ENCODE data around the gene SSH2. TPM values are rescaled to one million over a fixed set of nuclear protein-coding genes. Genes with fewer than 3 reads are reported as not detected.
"Not testable (repeated sequence)": the region's sequence is repeated elsewhere in the genome, so short reads cannot be mapped to it uniquely, and the experiment has no call there.

SSH2 gene
- total RNA-seq, 4 donors from 2014 or later, result 30.2 to 38.6 (median 35.5) TPM

- 97 to 100% methylated on average over 4 of the region's 4 CpGs for WGBS, 2 donors
- no peak for DNase-seq
- H3K27me3 ChIP-seq, result no peaks in the 10 kb centered on the region
These were observed 198.5 kb downstream of the SSH2 start for GRCh38 chr17:29731589-29731929.

GRCh38 chr17:29728490-29728889 lies 201.5 kb downstream of the SSH2 start:
- no peaks in the 10 kb centered on the region for H3K9me3 ChIP-seq
- intact Hi-C loops (cut with DNase I), result no loop called here
- DNase-seq, result no peak
- no peak overlapping the region for H3K4me3 ChIP-seq (replicated peaks in 1 of 3)
- 94 to 98% methylated on average over 3 of the region's 3 CpGs for WGBS, 2 donors
- peaks cover 10 to 25% of the 10 kb centered on the region in 2 donors for H3K4me1 ChIP-seq
- TF ChIP-seq, protein P1, sequence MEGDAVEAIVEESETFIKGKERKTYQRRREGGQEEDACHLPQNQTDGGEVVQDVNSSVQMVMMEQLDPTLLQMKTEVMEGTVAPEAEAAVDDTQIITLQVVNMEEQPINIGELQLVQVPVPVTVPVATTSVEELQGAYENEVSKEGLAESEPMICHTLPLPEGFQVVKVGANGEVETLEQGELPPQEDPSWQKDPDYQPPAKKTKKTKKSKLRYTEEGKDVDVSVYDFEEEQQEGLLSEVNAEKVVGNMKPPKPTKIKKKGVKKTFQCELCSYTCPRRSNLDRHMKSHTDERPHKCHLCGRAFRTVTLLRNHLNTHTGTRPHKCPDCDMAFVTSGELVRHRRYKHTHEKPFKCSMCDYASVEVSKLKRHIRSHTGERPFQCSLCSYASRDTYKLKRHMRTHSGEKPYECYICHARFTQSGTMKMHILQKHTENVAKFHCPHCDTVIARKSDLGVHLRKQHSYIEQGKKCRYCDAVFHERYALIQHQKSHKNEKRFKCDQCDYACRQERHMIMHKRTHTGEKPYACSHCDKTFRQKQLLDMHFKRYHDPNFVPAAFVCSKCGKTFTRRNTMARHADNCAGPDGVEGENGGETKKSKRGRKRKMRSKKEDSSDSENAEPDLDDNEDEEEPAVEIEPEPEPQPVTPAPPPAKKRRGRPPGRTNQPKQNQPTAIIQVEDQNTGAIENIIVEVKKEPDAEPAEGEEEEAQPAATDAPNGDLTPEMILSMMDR (IDR thresholded peaks at IDR 0.05), result no peak
- no peak overlapping the region for H3K27ac ChIP-seq
- H3K36me3 ChIP-seq, result no peaks in the 10 kb centered on the region
- no peaks in the 10 kb centered on the region for H3K27me3 ChIP-seq

More at GRCh38 chr17:29731589-29731929, 198.5 kb downstream of the SSH2 start:
- peak overlapping the region in 2 of 3 donors; percentile 18 to 56 for H3K27ac ChIP-seq
- TF ChIP-seq, protein P1 (IDR thresholded peaks at IDR 0.05), result no peak
- TF ChIP-seq POLR2A (IDR thresholded peaks at IDR 0.05), result no peak
- H3K4me1 ChIP-seq, result peaks cover 8 to 19% of the 10 kb centered on the region in 2 donors
- no peaks in the 10 kb centered on the region for H3K9me3 ChIP-seq
- H3K36me3 ChIP-seq, result no peaks in the 10 kb centered on the region
- intact Hi-C loops (cut with DNase I), result no loop called here
- H3K4me3 ChIP-seq (replicated peaks in 1 of 3), result no peak overlapping the region

GRCh38 chr17:29726715-29727252 lies 203.2 kb downstream of the SSH2 start:
- DNase-seq, result no peak
- Histone ChIP-seq H3K27ac (peak overlapping the region in 1 of 3 donors; percentile 42), H3K4me3 (replicated peaks in 1 of 3) (no peak overlapping the region), H3K4me1 (peaks cover 15 to 23% of the 10 kb centered on the region in 2 donors), H3K9me3 (no peaks in the 10 kb centered on the region), H3K36me3 (no peaks in the 10 kb centered on the region), H3K27me3 (no peaks in the 10 kb centered on the region)
- intact Hi-C loops (cut with DNase I), result no loop called here
- TF ChIP-seq, protein P1 (IDR thresholded peaks at IDR 0.05), result no peak
- TF ChIP-seq POLR2A (IDR thresholded peaks at IDR 0.05), result no peak
- 68 to 70% methylated on average over 2 of the region's 2 CpGs for WGBS, 2 donors

DNA sequence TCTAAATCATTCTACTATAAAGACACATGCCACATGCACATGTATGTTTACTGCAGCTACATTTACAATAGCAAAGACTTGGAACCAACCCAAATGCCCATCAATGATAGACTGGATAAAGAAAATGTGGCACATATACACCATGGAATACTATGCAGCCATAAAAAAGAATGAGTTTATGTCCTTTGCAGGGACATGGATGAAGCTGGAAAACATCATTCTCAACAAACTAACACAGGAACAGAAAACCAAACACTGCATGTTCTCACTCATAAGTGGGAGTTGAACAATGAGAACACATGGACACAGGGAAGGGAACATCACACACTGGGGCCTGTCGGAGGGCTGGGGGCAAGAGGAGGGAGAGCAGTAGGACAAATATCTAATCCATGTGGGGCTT lies 204.6 kb downstream of the SSH2 start:
- DNase-seq; H3K27me3 ChIP-seq; H3K27ac ChIP-seq; intact Hi-C loops (cut with DNase I); H3K9me3 ChIP-seq; H3K4me3 ChIP-seq (replicated peaks in 1 of 3); H3K36me3 ChIP-seq: not testable (repeated sequence)
- 97% methylated on average over 1 of the region's 1 CpG for WGBS, 2 donors
- H3K4me1 ChIP-seq, result peaks cover 16 to 33% of the 10 kb centered on the region in 2 donors

GRCh38 chr17:29723278-29724047 lies 206.6 kb downstream of the SSH2 start:
- Histone ChIP-seq H3K4me3 (replicated peaks in 1 of 3) (no peak overlapping the region), H3K9me3 (no peaks in the 10 kb centered on the region), H3K27me3 (no peaks in the 10 kb centered on the region), H3K36me3 (no peaks in the 10 kb centered on the region), H3K27ac (peak overlapping the region; percentile 63 to 82 (median 65)), H3K4me1 (peaks cover 26 to 46% of the 10 kb centered on the region in 2 donors)
- no peak for TF ChIP-seq POLR2A (IDR thresholded peaks at IDR 0.05)
- TF ChIP-seq, protein P1 (IDR thresholded peaks at IDR 0.05), result no peak
- intact Hi-C loops (cut with DNase I), result no loop called here
- DNase-seq, result no peak
- 88 to 93% methylated on average over 2 of the region's 2 CpGs for WGBS, 2 donors

Data from thyroid gland (tissue), 4 donors.